GM19324 (cell line): Measurements from ENCODE around the gene USP8.

Experiments
- ATAC-seq: cut with Tn5 transposase; IDR thresholded peaks from one replicate; pipeline ENCODE4 v1.9.1; 2021; ENCODE audit warnings: mild to moderate bottlenecking, moderate library complexity; ENCODE audit not compliant: unreplicated experiment, low FRiP score

The USP8 gene

GRCh38 chr15:50531163-50531562 is 107.0 kb downstream of the USP8 start:
- ATAC-seq: no peak

DNA sequence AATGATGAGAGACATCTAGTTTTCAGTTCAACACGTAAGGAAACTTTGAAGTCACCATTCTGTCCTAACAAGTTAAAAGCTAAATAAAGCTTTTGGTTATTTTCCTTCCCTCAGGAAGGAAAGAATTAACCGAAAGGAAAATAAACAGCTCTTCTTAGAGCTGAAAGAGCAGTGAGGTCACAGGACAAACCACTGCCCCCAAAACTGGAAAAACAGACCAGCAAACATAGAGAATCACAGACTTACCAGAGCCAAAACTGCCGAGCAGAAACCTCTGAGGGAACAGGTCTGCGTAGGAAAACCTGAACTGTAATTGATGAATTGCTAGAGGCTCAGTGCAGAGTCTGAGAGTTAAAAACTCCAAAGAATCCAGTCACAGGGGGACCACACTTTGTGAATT is 107.6 kb downstream of the USP8 start:
- ATAC-seq: no peak

DNA sequence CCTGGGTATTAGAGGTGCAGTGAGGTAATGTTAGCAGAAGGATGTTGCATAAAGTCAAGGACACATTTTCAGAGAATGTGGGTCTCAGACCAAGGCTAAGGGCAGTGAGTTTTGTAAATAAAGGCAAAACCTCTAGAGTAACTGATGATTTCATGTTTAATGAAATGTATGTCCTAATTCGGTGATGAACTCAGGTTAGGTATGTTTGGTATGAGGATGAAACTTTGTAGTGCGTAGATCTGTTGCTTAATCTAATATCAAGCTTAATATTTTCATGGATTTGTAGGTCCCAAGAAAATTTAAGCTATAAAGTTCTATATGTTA is 118.6 kb downstream of the USP8 start:
- ATAC-seq: no peak

DNA sequence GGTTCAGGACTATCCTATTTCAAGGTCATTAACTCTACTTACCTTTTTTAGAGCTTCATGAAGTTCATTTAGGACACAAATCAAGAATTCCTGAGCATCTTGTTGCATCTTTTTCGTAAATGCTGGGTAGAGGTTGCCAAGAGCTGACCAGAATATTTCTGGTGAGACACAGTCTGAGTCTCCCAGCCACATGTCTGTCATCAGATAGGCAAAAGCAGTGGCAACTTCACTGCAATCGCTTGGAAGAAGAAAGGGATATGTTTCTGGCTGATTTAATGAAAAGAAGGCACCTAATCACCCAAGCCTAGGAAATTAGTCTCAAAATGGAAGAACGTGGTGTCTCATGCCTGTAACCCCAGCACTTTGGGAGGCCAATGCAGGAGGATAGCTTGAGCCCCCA is 119.4 kb downstream of the USP8 start:
- no peak for ATAC-seq

- ATAC-seq: no peak
Observed at GRCh38 chr15:50544368-50544767, 120.2 kb downstream of the USP8 start.

DNA sequence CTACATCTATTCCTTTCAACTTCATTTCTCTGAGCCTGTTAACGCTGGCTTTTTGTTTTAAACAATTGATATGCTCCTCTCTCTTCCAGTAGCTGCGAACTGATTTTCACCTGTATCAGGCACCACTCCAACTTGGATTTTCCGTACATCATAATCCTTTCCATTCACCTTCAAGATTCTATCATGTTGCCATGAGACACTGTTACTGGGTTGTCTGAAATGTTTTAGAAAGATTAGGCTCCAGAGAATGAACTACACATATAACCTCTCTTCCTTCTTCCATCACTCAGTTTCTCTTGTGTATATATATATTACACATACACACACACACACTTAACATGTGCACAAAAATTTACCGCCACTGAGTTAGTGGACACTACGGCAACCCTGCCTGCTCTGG is 122.4 kb downstream of the USP8 start, which contains the start of gene USP50:
Gene USP50 (minus strand): TSS at position 101 of the 400 bp plus-strand sequence. CDS start 141 bp downstream, outside the sequence.
- no peak for ATAC-seq

- no peak for ATAC-seq
Observed at GRCh38 chr15:50549326-50549725, 125.1 kb downstream of the USP8 start.

- ATAC-seq: no peak
Observed at GRCh38 chr15:50552238-50552637, 128.0 kb downstream of the USP8 start.

DNA sequence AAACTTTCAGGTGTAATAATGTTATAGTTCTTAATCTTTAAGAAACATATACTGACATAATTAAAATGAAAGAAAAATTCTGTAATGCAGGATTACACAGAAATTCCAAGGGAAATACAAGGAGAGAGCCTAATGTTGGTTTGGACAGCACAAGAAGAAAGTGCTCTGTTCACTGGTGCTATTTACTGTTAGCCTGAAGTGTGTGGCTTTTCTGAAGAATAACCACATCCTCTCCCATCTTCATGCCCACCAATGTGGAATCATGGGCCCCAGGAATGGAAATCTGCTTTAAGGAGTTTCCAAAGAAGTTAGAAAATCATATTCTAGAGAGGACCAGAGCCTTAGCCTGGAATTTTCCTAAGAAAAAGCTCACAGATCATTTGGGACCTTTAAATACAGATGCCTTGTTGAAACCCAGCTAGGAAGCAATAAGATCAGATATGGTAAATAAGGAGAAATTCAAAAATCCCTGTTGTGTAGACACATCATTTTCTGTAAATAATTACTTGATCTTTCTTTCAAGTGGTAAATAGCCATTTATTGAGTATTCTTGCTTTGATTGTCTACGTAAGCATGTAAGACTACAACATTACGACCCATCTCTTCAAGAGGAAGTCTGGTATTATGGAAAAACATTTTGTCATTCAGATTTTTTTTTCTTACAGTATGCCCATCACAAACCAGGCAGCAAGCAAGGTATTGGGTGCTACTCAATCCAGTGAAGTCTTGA is 132.6 kb downstream of the USP8 start:
- no peak for ATAC-seq

DNA sequence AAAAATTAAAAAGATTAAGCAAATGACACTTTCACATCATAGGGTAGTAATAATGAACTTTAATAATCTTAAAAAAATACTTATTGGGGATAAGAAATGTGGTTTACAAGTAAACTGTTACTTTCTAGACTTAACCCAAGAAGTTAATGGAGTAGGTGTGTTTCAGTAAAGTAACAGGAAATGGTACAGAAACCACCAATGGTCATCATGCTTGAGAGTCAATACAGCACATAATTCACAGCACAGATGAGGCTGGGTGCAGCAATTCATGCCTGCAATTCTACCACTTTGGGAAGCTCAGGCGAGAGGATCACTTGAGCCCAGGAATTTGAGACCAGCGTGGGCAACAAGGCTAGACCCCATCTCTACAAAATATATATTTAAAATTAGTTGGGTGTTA is 133.8 kb downstream of the USP8 start:
- ATAC-seq: no peak

GRCh38 chr15:50562735-50563640 is 138.8 kb downstream of the USP8 start:
- ATAC-seq: no peak

- ATAC-seq: no peak
Observed at GRCh38 chr15:50563756-50564155, 139.6 kb downstream of the USP8 start.
